AG10803 (cell line): Measurements from ENCODE around the gene LYVE1.

Experiments
- DNase-seq: peaks from one replicate; pipeline ENCODE4 v3.0.0; 2010; ENCODE audit warnings: low read depth
- H3K4me3 ChIP-seq: 2 replicates; pipeline ENCODE4 v1.5.1; 2011; ENCODE audit warnings: mild to moderate bottlenecking, low read length, control low read depth
- TF ChIP-seq, protein P1 (sequence below): conservative IDR thresholded peaks from 2 replicates; pipeline ENCODE4 v1.5.1; 2011; ENCODE audit warnings: mild to moderate bottlenecking, low read length, control low read depth, inconsistent platforms

LYVE1 gene

DNA sequence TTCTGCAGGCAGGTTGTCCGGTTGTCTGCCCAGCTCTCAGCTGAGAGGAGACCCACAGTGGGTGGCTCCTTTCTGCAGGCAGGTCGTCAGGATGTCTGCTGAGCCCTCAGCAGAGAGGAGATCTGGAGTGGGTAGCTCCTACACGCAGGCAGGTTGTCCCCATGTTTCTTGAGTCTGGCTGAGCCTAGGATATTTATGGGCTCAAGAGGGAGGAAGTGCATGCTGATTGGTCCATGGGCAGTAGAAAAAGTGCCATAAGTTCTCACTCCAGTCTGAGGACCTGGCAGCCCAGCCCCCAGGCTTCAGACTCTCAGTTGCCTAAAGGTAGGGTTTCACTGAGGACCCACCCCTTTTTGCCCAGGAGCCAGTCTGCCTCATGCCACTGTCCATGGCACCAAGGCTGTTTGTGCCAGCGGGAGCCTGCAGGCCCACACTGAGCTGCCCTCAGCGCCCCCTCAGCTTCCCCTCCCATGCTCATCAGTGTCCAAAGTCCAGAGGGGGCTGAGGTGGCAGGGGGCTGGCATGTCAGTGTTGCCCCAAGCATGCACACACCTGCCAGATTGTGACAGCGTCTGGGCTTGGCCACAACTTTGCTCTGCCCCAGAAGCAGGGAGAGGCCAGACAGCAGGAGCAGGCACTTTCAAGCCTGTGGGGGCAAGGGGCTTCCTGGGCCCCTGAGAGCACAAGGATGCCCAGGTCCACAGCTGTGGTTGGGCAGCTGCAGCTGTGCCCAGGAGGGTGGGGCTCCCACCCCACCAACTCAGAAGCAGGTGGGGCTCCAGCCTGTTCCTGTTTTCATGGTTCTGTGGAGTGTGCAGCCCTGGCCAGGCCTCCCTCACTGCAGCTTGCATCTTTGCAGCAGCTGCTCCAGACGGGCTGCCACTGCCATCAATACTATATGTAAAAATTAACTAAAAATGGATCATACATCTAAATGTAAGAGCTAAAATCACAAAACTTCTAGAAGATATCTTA, 23.7 kb downstream of the LYVE1 start:
- TF ChIP-seq, protein P1, sequence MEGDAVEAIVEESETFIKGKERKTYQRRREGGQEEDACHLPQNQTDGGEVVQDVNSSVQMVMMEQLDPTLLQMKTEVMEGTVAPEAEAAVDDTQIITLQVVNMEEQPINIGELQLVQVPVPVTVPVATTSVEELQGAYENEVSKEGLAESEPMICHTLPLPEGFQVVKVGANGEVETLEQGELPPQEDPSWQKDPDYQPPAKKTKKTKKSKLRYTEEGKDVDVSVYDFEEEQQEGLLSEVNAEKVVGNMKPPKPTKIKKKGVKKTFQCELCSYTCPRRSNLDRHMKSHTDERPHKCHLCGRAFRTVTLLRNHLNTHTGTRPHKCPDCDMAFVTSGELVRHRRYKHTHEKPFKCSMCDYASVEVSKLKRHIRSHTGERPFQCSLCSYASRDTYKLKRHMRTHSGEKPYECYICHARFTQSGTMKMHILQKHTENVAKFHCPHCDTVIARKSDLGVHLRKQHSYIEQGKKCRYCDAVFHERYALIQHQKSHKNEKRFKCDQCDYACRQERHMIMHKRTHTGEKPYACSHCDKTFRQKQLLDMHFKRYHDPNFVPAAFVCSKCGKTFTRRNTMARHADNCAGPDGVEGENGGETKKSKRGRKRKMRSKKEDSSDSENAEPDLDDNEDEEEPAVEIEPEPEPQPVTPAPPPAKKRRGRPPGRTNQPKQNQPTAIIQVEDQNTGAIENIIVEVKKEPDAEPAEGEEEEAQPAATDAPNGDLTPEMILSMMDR = no peak
- H3K4me3 ChIP-seq = no peak overlapping the region
- DNase-seq = no peak

DNA sequence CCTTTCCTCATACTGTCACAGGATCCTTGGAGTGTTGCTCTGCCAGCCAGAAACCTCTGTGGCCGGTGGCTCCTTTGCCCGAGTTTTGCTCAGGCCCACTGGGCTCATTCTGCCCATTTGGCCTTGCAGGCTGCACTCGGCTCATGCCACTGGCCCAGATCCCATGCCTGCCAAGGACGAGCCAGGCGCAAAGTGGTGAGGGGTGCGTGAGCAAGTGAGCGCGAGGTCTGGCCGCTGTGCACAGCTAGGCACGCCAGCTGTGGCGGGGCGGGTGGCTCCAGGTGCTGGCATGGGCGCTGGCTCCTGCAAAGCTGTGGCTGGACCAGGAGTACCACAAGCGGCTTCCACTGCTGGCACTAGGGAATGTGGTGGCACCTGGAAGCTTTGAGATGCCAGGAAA, 24.7 kb downstream of the LYVE1 start:
- H3K4me3 ChIP-seq = no peak overlapping the region
- no peak for DNase-seq
- TF ChIP-seq, protein P1 = no peak

DNA sequence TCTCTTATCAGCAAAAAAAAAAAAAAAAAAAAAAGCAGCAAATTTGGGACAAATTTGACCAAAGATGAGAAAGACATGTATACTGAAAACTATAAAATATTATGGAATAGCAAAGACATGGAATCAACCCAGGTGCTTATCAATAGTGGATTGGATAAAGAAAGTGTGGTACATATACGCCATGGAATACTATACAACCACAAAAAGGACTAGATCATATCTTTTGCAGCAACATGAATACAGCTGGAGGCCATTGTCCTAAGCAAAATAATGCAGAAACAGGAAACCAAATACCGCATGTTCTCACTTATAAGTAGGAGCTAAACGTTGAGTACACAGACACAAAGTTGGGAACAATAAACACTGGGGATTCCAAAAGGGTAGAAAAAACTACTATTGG, 25.7 kb downstream of the LYVE1 start:
- H3K4me3 ChIP-seq = no peak overlapping the region
- DNase-seq = no peak
- TF ChIP-seq, protein P1 = no peak

DNA sequence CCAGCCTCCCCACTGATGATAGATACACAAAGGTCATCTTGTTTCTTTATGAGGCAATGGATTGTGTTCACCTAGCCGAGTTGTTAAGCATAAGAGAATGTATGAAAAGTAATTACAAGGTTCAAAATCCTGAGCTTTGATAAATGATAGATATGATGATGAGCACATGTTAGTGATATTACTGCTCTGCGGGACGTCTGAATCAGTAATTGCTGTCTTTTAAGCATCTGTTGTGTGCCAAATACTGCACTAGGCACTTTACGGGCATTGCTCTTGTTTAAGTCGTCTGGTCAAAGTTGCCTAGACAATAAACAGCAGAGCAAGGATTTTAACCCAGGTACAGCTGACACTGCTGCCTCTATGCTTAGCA, 26.9 kb downstream of the LYVE1 start:
- peak overlapping the region; percentile 80 for H3K4me3 ChIP-seq
- no peak for DNase-seq
- TF ChIP-seq, protein P1 = no peak

DNA sequence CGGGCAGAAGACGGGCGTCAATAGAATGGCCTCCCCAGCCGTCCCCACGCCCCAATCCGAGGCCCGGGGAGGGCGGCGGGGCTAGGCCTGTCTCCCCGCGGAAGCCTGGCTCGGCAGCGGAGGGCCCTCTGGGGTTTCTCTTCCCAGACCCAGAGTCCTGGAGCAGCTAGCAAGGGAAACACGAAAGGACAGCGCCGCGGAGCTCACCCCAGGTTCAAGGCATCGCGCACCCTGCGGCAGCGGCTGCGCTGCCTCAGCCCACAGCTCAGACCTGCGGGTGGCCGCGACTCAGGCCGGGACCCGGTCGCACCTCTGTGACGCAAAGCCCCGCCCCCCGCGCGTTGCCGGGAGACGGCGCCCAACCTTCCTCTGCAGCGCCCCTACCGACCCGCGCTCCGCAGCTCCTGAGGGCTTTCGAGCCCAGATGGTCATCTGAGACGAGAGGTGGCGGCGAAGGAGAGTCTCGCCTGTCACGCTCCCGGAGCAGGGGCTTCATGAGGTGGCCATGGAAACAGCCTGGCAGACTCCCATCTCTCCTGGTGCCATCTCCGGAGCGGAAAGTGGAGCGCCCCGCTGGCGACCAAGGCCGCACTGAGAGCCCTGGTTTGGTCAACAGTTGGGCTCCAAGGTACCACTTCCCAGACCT, 27.4 kb downstream of the LYVE1 start, which contains the start of gene RNF141:
Gene RNF141 (minus strand): TSS at position 273 of the 646 bp plus-strand sequence. CDS start 7,029 bp downstream, outside the sequence.
- DNase-seq = peak; percentile 87
- TF ChIP-seq, protein P1 = peak; percentile 69
- peak within 1 kb of the TSS; percentile 80 for H3K4me3 ChIP-seq

DNA sequence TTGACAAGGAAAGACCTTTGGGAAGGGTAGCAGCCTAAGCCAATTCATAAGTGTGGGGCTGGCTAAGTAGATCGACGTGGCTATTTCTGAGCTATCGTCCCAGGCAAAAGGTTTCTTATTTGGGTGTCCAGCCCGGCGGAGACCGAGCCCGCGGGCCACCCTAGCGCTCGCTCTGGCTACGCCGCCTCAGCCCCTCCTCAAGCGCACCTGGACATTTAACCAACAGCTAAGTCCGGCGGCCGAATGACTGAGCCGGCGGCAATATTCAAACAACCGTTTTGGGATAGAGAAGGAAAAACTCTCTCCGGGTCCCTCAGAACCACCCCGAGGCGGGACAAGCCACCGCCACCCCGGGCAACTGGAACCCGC, 27.9 kb downstream of the LYVE1 start:
- peak overlapping the region; percentile 80 for H3K4me3 ChIP-seq
- peak; percentile 17 for DNase-seq
- TF ChIP-seq, protein P1 = no peak
